T-helper 2 cell treated with Interferon-gamma antibody and Interleukin-4, amounts not matched to agents 5 μg/mL and 100 μg/mL, for 36 hours (primary cell): ENCODE data around the gene SNAP47.
"Not testable (repeated sequence)": the region's sequence is repeated elsewhere in the genome, so short reads cannot be mapped to it uniquely, and the experiment has no call there.

Experiments used
- DNase-seq: peaks from one replicate; pipeline ENCODE4 v3.0.0; 2021; ENCODE audit warnings: low spot score
- H3K27ac Mint-ChIP-seq: one replicate; pipeline ENCODE4 v1.8.0; 2021; ENCODE audit warnings: mild to moderate bottlenecking, mixed read lengths
- H3K27me3 Mint-ChIP-seq: one replicate; pipeline ENCODE4 v1.8.0; 2021; ENCODE audit warnings: low read depth, mixed read lengths
- H3K36me3 Mint-ChIP-seq: one replicate; pipeline ENCODE4 v1.8.0; 2021; ENCODE audit warnings: low read depth, mixed read lengths
- H3K4me1 Mint-ChIP-seq: one replicate; pipeline ENCODE4 v1.8.0; 2021; ENCODE audit warnings: low read depth, mixed read lengths
- H3K4me3 Mint-ChIP-seq: one replicate; pipeline ENCODE4 v1.8.0; 2022; ENCODE audit warnings: mild to moderate bottlenecking, moderate library complexity, mixed read lengths
- H3K9me3 Mint-ChIP-seq: one replicate; pipeline ENCODE4 v1.8.0; 2021; ENCODE audit warnings: mixed read lengths

SNAP47 gene, protein sequence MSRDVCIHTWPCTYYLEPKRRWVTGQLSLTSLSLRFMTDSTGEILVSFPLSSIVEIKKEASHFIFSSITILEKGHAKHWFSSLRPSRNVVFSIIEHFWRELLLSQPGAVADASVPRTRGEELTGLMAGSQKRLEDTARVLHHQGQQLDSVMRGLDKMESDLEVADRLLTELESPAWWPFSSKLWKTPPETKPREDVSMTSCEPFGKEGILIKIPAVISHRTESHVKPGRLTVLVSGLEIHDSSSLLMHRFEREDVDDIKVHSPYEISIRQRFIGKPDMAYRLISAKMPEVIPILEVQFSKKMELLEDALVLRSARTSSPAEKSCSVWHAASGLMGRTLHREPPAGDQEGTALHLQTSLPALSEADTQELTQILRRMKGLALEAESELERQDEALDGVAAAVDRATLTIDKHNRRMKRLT

DNA sequence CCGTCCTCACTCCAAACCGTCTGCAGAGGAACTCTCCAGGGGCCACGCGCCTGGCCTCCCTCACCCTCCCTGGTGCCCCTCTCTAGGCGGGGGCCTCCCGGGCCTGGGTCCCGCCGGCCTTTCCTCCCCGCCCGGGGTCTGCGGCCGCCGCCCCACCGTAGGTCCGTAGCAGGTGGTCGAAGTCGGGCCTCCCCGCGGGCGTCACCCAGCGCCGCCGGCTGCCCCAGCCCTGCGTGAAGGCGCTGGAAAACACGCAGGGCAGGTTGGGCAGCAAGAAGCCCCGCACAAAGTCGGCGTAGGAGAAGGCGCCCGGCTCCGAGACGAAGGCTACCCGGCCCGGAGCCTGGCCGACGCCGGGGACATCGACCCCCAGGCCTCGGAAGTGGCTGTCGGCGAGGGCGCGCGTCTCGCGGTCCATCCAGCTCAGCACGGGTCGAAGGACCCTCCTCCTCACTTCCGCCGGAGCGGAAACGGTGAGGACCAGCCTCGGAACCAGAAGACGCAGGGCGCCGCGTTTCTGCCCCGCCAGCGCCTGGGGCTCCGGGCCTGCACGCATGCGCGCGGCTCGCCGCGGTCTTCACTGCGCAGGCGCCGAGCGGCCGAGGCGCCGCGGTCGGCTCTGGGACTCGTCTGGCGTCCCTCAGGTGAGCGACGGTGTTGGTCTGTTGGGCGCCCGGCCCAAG, at the start of gene SNAP47, which contains the start of gene JMJD4:
SNAP47 (plus strand) TSS at position 580 of the 683 bp plus-strand sequence. CDS start 12,302 bp downstream, outside the sequence.
JMJD4 (minus strand) TSS at position 447 of the 683 bp plus-strand sequence; CDS start at position 418, 29 bp downstream.
- Mint-ChIP-seq H3K4me1 (peaks cover 17% of the 10 kb centered on the region), H3K9me3 (no peaks in the 10 kb centered on the region), H3K4me3 (peak within 1 kb of the TSS; percentile 94), H3K36me3 (no peaks in the 10 kb centered on the region), H3K27me3 (no peaks in the 10 kb centered on the region), H3K27ac (peak within 1 kb of the TSS; percentile 91)
- DNase-seq, result peak; percentile 95

DNA sequence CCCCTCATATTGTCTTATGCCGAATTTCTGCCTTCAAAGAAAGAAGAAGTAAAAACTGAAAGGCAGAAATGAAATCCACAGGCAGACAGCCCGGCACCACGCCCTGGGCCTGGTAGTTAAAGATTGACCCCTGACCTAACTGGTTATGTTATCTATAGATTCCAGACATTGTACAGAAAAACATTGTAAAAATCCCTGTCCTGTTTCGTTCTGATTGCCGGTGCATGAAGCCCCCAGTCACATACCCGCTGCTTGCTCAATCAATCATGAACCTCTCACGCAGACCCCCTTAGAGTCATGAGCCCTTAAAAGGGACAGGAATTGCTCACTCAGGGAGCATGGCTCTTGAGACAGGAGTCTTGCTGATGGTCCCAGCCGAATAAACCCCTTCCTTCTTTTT, 49.4 kb upstream of the SNAP47 start:
- H3K9me3 Mint-ChIP-seq, result peaks cover 45% of the 10 kb centered on the region
- H3K4me3 Mint-ChIP-seq, result no peak overlapping the region
- no peak for DNase-seq
- H3K27ac Mint-ChIP-seq, result no peak overlapping the region
- H3K36me3 Mint-ChIP-seq, result no peaks in the 10 kb centered on the region
- no peaks in the 10 kb centered on the region for H3K27me3 Mint-ChIP-seq
- H3K4me1 Mint-ChIP-seq, result no peaks in the 10 kb centered on the region

DNA sequence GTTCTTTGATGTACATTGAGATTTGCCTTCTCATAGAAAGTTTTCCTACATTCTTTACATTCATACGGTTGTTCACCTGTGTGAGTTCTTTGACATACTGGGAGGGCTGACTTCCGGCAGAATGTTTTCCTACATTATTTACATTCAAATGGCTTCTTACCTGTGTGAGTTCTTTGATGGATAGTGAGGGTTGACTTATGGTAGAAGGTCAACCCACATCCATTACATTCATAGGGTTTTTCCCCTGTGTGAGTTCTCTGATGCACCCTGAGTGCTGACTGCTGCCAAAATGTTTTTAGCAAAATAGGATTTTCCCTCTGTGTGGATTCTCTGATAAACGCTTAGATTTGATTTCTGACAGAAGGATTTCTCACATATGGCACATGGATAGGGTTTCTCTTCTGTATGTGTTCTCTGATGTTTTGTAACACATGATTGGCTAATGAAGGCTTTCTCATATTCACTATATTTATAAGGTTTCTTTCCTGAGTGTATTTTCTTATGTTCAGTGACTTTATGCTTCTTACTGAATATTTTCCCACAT, 37.8 kb upstream of the SNAP47 start:
- no peak overlapping the region for H3K4me3 Mint-ChIP-seq
- H3K9me3 Mint-ChIP-seq, result peaks cover 54% of the 10 kb centered on the region
- no peaks in the 10 kb centered on the region for H3K4me1 Mint-ChIP-seq
- H3K36me3 Mint-ChIP-seq, result peaks cover 2% of the 10 kb centered on the region
- H3K27me3 Mint-ChIP-seq, result no peaks in the 10 kb centered on the region
- no peak for DNase-seq
- no peak overlapping the region for H3K27ac Mint-ChIP-seq

DNA sequence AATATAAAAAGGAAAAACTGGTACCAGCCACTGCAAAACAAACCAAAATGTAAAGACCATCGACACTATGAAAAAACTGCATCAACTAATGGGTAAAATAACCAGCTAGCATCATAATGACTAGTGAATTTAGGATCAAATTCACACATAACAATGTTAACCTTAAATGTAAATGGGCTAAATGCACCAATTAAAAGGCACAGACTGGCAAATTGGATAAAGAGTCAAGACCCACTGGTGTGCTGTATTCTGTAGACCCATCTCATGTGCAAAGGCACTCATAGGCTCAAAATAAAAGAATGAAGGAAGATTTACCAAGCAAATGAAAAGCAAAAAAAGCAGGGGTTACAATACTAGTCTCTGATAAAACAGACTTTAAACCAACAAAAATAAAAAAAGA, 33.6 kb upstream of the SNAP47 start:
- H3K27ac Mint-ChIP-seq, DNase-seq, H3K4me3 Mint-ChIP-seq, H3K27me3 Mint-ChIP-seq, H3K36me3 Mint-ChIP-seq, H3K4me1 Mint-ChIP-seq: not testable (repeated sequence)
- peaks cover 65% of the 10 kb centered on the region for H3K9me3 Mint-ChIP-seq

DNA sequence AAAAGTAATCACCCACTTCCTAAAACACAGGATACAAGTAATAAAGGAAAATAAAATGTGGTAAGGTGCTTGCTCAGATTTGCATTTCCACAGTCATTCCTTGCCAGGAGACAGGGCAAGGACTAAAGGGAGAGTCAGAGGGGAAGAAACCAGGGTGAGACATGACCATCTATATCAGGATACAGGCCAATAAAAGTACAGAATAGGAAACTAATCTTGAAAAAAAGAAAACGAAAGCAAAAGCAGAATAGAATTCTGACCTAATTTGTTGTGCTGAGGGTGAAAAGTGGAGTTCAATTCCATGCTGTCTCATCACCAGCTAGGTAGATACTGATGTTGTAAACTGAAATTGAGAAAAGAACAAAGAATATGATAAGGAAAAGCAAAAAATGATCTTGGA, 27.4 kb upstream of the SNAP47 start:
- no peak for DNase-seq
- H3K4me3 Mint-ChIP-seq, result peak overlapping the region; percentile 31
- H3K36me3 Mint-ChIP-seq, result no peaks in the 10 kb centered on the region
- H3K27me3 Mint-ChIP-seq, result no peaks in the 10 kb centered on the region
- peaks cover 5% of the 10 kb centered on the region for H3K4me1 Mint-ChIP-seq
- peak overlapping the region; percentile 14 for H3K27ac Mint-ChIP-seq
- peaks cover 45% of the 10 kb centered on the region for H3K9me3 Mint-ChIP-seq

DNA sequence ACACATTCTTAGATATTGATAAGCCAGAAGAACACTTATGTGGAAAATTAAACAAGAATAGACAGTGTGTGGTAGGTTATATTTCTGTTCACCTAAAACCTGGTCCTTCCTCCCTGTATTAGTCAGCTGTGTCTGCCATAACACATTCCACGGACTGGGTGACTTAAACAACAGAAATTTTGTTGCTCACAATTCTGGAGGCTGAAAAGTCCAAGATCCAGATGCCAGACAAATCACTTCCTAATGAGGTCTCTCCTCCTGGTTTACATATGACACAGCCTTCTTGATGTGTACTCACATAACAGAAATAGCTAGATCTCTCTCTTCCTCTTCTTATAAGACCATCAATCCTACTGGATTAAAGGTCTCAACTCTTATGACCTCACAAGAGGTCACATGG, 25.8 kb upstream of the SNAP47 start:
- no peak overlapping the region for H3K27ac Mint-ChIP-seq
- H3K9me3 Mint-ChIP-seq, result peaks cover 32% of the 10 kb centered on the region
- peaks cover 5% of the 10 kb centered on the region for H3K4me1 Mint-ChIP-seq
- no peaks in the 10 kb centered on the region for H3K27me3 Mint-ChIP-seq
- no peaks in the 10 kb centered on the region for H3K36me3 Mint-ChIP-seq
- DNase-seq, result no peak
- H3K4me3 Mint-ChIP-seq, result no peak overlapping the region

DNA sequence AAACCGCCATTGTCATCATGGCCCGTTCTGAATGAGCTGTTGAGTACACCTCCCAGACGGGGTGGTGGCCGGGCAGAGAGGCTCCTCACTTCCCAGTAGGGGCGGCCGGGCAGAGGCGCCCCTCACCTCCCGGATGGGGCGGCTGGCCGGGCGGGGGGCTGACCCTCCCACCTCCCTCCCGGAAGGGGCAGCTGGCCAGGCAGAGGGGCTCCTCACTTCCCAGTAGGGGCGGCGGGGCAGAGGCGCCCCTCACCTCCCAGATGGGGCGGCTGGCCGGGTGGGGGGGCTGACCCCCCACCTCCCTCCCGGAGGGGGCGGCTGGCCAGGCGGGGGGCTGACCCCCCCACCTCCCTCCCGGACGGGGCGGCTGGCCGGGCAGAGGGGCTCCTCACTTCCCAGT, 24.8 kb upstream of the SNAP47 start:
- not testable (repeated sequence) for H3K27ac Mint-ChIP-seq, H3K4me3 Mint-ChIP-seq, H3K4me1 Mint-ChIP-seq, DNase-seq, H3K27me3 Mint-ChIP-seq, H3K36me3 Mint-ChIP-seq
- peaks cover 35% of the 10 kb centered on the region for H3K9me3 Mint-ChIP-seq

DNA sequence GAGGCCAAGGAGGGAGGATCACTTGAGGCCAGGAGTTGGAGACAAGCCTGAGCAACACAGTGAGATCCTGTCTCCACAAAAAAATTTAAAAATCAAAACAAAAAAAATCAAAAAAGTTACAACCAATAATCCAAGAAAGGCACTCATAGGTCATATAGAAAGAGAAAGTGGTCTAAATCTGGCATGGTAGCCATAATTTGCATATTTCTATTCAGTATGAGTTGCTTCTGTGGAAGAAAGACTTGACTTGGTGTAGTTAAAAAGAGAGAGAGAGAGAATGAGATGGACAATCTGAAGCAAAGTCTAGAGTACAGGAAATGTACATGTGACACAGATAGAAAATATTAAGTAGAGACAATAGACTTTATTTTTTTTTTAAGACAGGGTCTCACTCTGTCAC, 22.6 kb upstream of the SNAP47 start:
- Mint-ChIP-seq H3K27me3 (no peaks in the 10 kb centered on the region), H3K9me3 (peaks cover 46% of the 10 kb centered on the region), H3K4me1 (peaks cover 5% of the 10 kb centered on the region), H3K36me3 (no peaks in the 10 kb centered on the region), H3K27ac (no peak overlapping the region), H3K4me3 (no peak overlapping the region)
- DNase-seq, result no peak

DNA sequence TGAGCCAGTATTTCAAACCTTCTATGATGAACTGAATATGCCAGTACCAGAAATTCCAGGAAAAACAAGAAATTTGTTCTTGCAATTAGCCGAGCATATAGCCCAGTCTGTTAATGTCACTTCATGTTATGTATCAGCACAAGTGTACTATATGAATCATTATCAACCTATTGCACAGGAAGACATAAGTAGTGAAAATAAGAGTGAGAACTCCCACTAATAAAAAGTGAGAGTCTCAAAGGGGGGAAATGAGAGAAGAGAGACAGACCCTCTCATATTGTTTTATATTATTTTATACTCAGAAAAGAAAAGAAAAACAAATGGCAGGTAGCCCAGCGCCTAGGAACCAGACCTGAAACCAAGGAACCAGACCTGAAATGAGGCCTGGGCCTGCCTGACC, 16.3 kb upstream of the SNAP47 start:
- Mint-ChIP-seq H3K27me3 (no peaks in the 10 kb centered on the region), H3K4me1 (peaks cover 2% of the 10 kb centered on the region), H3K9me3 (peaks cover 80% of the 10 kb centered on the region), H3K4me3 (no peak overlapping the region), H3K27ac (no peak overlapping the region), H3K36me3 (peaks cover 4% of the 10 kb centered on the region)
- DNase-seq, result no peak

DNA sequence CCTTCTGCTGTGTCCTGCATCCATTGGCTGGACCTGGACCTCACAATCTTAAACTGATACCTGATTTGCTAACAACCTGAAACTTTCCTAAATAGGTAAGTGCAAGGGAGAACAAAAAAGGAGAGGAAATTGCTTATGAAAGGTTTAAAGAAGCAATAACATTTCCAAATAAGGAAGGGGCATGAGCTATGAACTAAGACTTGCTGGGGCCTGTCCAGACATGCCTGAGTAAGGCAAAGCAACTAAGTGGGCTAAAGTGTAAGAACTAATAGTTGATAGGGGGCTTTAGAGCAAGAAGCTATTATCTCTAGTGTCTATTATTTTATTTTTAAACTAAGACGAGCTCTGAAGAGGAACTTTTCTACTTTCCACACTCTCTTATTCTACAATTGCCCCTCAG, 11.8 kb upstream of the SNAP47 start:
- Mint-ChIP-seq H3K9me3 (peaks cover 62% of the 10 kb centered on the region), H3K36me3 (peaks cover 4% of the 10 kb centered on the region), H3K27ac (no peak overlapping the region), H3K4me3 (no peak overlapping the region), H3K4me1 (peaks cover 4% of the 10 kb centered on the region), H3K27me3 (peaks cover 2% of the 10 kb centered on the region)
- no peak for DNase-seq

DNA sequence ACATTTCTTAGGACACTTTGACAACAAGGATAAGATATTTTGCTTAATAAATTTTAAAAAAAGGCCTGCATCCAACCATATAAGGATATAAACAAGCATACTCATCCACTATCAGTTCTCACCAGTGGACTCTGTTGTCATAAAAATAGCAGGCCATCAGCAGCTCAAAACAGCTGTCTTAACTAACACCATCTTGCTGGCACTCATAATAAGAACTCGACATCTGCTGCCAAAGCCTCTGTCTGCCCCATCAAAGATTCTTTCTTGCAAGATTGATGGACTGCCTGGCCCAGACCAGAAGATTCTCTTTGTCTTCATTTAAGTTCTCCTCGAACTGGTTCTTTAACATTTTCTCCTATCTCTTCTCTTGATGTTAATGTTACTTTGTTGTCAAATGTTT, 10.2 kb upstream of the SNAP47 start:
- H3K36me3 Mint-ChIP-seq, result peaks cover 4% of the 10 kb centered on the region
- H3K4me1 Mint-ChIP-seq, result peaks cover 4% of the 10 kb centered on the region
- DNase-seq, result no peak
- no peak overlapping the region for H3K4me3 Mint-ChIP-seq
- H3K27me3 Mint-ChIP-seq, result peaks cover 2% of the 10 kb centered on the region
- H3K27ac Mint-ChIP-seq, result no peak overlapping the region
- H3K9me3 Mint-ChIP-seq, result peaks cover 50% of the 10 kb centered on the region

DNA sequence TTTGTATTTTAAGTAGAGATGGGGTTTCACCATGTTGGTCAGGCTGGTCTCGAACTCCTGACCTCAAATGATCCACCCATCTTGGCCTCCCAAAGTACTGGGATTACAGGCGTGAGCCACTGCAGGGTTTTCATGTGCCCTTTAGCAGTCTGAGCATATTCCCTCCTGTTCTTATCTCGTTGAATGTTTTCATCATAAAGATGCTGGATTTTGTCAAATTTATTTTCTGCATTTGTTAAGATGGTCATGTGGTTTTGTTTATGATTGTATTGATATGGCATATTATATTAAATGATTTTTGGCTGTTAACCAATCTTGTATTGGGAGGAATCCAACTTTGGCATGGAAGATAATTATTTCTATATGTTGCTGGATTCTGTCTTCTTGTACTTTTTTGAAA, 8.9 kb upstream of the SNAP47 start:
- Mint-ChIP-seq H3K36me3 (peaks cover 2% of the 10 kb centered on the region), H3K27ac (no peak overlapping the region), H3K9me3 (peaks cover 37% of the 10 kb centered on the region), H3K27me3 (peaks cover 2% of the 10 kb centered on the region), H3K4me3 (no peak overlapping the region), H3K4me1 (peaks cover 4% of the 10 kb centered on the region)
- DNase-seq, result no peak

DNA sequence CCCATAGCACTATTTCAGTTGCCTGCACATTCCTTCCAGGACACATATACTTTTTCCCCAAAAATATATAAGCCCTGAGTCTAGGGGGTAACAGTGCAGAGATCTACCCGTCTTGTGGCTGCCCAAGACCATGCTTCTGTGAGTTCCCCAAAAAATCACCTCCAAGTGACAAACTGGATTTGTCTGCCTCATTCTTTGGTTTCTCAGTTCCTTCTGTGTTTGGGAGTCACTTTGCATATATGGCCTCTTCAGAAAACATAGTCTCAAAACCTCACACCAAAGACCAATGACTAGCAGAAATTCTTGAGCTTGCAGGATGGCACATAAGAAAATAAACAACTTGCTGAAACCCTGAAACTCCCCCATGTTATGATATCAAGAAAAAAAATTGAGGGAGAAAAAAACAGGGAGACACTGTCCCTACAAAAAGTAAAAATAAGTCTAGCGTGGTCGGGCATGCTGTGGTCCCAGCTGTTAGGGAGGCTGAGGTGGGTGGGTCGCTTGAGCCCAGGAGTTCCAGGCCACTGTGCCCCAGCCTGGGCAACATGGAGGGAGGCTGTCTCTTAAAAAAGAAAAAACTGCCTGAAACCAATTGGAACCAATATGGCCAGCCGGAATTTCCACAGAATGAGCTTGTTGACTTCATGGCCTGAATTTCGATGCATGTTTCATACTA, 8.2 kb upstream of the SNAP47 start:
- Mint-ChIP-seq H3K27ac (no peak overlapping the region), H3K4me3 (no peak overlapping the region), H3K27me3 (peaks cover 2% of the 10 kb centered on the region)

More for the DNA sequence above, 8.2 kb upstream of the SNAP47 start:
- no peak for DNase-seq
- Mint-ChIP-seq H3K9me3 (peaks cover 30% of the 10 kb centered on the region), H3K36me3 (peaks cover 2% of the 10 kb centered on the region), H3K4me1 (peaks cover 4% of the 10 kb centered on the region)
